GM19452 (cell line): ENCODE data around the gene MINDY2.
"Not testable (repeated sequence)": the region's sequence is repeated elsewhere in the genome, so short reads cannot be mapped to it uniquely, and the experiment has no call there.

Experiments used
- ATAC-seq: cut with Tn5 transposase; IDR thresholded peaks from one replicate; pipeline ENCODE4 v1.9.1; 2021; ENCODE audit not compliant: unreplicated experiment

The MINDY2 gene

GRCh38 chr15:58797505-58797904 is 26.4 kb downstream of the MINDY2 start:
- ATAC-seq, result no peak

- ATAC-seq, result no peak
Measured at GRCh38 chr15:58805095-58805494, 34.0 kb downstream of the MINDY2 start.

- ATAC-seq, result not testable (repeated sequence)
Measured at GRCh38 chr15:58823267-58823666, 52.2 kb downstream of the MINDY2 start.

- ATAC-seq, result no peak
Measured at GRCh38 chr15:58830556-58830955, 59.5 kb downstream of the MINDY2 start.

GRCh38 chr15:58833681-58834426 is 62.8 kb downstream of the MINDY2 start:
- ATAC-seq, result not testable (repeated sequence)

GRCh38 chr15:58839485-58839884 is 68.4 kb downstream of the MINDY2 start:
- no peak for ATAC-seq

GRCh38 chr15:58840048-58840447 is 68.9 kb downstream of the MINDY2 start:
- no peak for ATAC-seq

GRCh38 chr15:58842713-58843396 is 71.8 kb downstream of the MINDY2 start:
- ATAC-seq, result no peak

- ATAC-seq, result not testable (repeated sequence)
Measured at GRCh38 chr15:58851205-58851604, 80.1 kb downstream of the MINDY2 start.

- no peak for ATAC-seq
Measured at GRCh38 chr15:58852347-58852746, 81.2 kb downstream of the MINDY2 start.

GRCh38 chr15:58854593-58854992 is 83.5 kb downstream of the MINDY2 start:
- no peak for ATAC-seq

GRCh38 chr15:58856086-58856485 is 85.0 kb downstream of the MINDY2 start:
- ATAC-seq, result no peak

- ATAC-seq, result not testable (repeated sequence)
Measured at GRCh38 chr15:58856621-58857020, 85.5 kb downstream of the MINDY2 start.

GRCh38 chr15:58862326-58862725 is 91.2 kb downstream of the MINDY2 start:
- no peak for ATAC-seq

- no peak for ATAC-seq
Measured at GRCh38 chr15:58864602-58865424, 93.7 kb downstream of the MINDY2 start.

- ATAC-seq, result no peak
Measured at GRCh38 chr15:58865425-58865880, 94.4 kb downstream of the MINDY2 start.

GRCh38 chr15:58867926-58868325 is 96.8 kb downstream of the MINDY2 start:
- ATAC-seq, result no peak

GRCh38 chr15:58870451-58870850 is 99.3 kb downstream of the MINDY2 start:
- ATAC-seq, result no peak

- ATAC-seq, result no peak
Measured at GRCh38 chr15:58873267-58873666, 102.2 kb downstream of the MINDY2 start.

- no peak for ATAC-seq
Measured at GRCh38 chr15:58875343-58875742, 104.2 kb downstream of the MINDY2 start.

GRCh38 chr15:58876306-58877106 is 105.4 kb downstream of the MINDY2 start:
- no peak for ATAC-seq
